HG02884 (cell line): ENCODE data around the gene RTN4.
"Not testable (repeated sequence)": the region's sequence is repeated elsewhere in the genome, so short reads cannot be mapped to it uniquely, and the experiment has no call there.

Experiments
- ATAC-seq: cut with Tn5 transposase; IDR thresholded peaks from one replicate; pipeline ENCODE4 v1.9.1; 2021; ENCODE audit warnings: mild to moderate bottlenecking, moderate library complexity; ENCODE audit not compliant: unreplicated experiment

Gene RTN4

DNA sequence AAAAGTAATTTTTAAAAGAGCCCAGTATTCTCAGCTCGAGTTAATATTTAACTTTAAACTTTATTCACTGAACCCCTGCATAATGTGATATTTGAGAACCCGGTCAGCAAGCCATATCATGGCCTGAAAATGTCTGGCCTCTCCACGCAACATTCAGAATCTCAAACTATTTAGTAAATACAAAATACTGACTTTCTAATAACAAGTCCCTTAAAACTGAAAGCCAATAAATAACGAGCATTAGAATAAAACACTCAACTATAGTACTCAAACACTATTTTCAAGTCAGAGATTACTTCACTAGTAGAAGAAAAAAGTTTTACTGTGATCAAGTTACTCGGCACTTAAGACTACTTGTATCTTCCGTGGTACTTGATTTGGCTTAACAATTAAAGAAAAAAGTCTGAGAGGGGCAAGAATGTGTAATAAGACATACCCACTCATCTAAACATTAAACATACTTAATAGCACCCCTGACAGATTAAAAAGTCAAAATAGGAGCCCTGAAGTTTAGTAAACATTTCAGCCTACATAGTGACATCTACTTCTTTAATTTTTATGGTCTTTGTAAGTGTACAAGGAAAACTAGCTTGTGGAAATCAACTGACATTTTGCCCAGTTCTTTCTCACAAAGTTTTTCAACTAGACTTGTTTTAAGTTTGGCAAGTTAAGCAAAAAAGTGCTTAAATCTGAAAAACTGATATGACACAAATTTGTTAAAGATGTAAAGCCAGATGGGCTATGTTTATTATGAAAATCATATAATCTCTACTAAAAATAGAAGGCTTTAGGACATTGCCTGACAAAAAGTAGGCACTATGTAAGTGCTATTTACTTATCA is 38.2 kb downstream of the RTN4 start:
- no peak for ATAC-seq

DNA sequence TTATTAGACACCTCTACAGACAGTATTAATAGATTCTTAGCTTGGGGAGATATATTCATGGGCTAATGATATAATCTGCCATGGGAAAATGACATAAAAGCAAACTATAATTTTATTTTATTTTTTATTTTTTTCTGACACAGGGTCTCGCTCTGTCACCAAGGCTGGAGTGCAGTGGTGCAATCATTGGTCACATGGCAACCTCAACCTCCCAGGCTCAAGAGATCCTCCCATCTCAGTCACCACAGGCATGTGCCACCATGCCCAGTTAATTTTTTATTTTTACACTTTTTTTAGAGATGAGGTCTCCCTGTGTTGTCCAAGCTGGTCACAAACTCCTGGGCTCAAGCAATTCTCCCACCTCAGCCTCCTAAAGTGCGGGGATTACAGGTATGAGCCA is 39.3 kb downstream of the RTN4 start:
- ATAC-seq, result no peak

DNA sequence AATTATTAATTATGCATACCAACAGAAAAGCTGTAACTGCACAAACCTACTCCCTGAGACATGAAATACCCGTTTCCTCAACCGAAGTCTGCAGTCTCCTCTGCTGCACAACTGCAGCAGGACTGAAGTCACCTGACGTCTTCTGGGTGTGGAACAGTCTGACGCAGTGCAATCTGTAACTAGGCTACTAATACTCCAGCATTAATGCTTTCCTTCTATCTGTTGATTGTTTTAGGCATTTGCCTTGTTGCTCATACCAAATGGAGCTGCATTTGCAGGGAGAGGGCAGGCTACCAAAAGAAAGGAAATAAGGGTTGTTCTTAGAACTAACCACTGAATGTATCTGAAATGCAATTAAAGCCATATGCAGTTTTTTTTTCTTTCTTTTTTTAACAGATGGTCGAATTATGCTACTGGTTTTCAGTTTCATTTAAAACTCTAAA is 40.1 kb downstream of the RTN4 start:
- ATAC-seq, result peak; percentile 98

DNA sequence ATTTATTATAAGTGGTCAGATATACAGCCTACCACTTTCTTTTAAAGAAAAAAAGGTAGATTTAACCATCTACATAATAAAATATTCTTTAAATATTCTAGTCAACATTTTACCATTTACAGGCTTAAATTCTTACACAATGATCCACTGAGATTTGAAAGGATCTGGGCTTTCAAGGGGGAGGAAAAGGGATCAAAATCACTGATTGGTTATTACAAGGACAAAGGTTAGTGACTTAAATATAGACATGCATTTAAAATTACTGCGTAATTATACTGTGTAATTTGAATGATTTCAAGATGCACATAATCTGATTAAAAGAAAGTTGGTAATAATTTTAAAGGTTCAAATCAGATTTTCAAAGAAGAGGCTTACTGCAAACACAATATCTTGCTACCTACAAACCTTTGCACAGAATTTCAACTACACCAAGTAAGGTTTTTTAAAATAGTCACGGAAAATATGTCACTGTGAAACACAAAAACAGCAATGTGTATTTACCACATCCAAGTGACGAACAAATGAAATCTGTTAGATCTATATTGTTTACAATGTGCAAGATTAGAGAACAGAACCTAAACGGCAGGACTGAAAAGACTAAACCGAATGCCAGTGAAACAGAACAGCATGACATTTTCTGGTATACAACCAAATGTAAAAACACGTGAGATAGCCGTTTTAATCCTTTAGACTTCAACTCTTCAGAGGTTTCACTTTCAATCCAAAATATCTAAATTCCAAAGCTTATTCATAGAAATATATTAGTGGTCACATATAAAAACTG is 40.8 kb downstream of the RTN4 start:
- peak; percentile 4 for ATAC-seq

DNA sequence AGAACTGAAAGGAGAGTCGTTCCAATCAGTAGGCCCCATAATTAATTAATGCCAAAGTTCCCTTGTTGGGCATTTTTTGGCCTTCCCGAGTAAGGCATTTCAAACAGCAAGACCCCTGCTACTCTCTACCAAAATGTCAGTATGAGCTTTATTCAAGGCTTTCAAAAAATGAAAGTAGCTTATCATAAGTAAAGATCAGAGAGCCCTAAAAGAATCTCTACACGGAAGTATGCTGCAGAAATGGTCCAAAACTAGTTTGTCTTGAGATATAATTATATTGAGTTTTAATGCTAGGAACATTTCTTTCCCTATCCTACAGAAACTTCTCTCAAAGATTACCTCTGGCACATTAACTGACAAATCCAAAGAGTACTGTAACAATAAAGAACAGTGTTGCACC is 43.9 kb downstream of the RTN4 start:
- ATAC-seq, result no peak

DNA sequence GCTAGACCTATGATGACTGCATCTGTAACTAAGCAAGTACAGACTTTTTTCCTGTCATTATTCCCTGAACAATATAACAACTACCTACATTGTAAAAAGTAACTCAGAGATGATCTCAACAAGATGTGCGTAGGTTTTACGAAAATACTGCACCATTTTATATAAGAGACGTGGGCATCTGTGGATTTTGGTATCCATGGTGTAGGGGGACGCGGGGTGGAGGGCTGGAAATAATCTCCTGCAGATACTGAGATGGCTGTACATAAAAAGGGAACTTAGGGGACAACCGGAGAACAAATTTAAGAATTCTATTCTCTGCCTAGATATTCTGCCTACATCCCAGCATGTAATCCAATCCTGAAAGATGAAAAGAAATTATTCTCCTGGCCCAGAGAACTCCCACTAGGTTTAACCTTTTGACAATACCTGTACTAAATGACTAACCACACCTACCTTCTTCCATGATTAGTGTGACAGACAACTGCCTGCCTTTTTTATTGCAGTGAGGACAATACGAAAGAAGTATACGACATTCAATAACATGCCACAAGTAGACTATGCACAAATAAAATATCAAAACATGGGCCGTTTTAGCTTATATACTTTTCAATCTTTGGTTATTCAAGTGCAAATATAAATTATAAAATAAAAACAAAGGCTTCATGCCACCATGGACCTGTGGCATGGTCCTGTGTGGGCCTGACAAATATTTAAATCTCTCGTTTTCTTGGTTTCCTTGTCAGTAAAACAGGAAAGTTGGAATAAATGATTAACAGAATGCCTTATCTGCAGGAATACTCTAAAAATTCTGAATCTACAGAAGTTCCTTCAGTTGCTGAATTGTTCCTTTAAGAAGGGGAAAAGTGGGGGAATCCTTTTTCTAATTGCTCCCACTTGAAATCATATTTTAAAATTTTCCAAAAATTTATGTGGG is 46.3 kb downstream of the RTN4 start:
- ATAC-seq, result no peak

DNA sequence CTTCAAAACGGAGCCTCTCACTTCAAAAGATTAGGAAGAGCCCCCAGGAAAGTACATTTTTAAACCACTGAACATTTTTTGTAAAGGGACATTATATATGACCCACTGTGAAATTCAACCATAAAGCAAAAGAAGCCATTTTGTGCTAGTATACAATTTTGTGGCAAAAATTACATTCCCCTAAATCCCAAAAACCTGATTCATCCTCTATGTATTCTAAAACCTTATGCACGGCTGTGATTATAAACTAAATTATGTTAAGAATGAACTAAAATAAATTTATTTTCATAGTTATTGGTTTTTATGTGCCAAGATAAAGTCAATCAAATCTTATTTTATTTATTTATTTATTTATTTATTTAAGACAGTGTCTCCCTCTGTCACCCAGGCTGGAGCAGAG is 48.5 kb downstream of the RTN4 start:
- no peak for ATAC-seq

DNA sequence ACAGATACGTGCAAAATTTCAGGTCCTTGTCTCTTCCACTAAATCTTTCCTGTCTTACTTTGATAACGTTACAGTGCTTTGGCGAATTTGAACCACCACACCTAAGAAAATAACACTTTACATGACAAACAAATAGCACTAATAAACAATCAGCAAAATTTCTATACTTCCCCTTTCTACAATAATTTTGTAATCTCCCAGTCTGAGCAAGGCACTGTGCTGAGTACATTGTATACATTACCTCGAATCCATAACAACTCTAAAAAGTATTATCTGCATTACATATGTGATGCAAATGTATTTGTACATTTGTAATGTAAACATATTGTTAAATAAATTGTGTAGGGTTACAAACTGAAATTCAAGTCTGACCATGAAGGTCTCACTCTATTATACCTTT is 49.9 kb downstream of the RTN4 start:
- no peak for ATAC-seq

DNA sequence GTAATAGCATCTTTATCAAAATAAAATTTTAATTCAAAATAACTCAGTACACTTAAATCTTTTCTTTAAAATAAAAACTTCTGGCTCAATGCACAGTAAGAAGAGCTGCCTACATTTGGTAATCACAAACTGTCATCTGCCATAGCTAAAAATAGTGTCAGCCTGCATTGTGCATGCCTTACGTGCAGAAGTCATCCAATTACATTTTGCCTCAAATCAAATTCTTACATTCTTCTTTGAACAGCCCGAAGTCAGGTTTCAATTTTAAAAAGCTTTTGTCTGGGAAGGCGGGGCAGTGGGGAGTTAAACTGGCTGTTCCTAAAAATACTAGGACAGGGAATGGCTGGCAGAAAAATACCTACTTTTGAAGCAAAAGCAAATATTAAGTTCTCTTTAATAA is 51.1 kb downstream of the RTN4 start:
- no peak for ATAC-seq

DNA sequence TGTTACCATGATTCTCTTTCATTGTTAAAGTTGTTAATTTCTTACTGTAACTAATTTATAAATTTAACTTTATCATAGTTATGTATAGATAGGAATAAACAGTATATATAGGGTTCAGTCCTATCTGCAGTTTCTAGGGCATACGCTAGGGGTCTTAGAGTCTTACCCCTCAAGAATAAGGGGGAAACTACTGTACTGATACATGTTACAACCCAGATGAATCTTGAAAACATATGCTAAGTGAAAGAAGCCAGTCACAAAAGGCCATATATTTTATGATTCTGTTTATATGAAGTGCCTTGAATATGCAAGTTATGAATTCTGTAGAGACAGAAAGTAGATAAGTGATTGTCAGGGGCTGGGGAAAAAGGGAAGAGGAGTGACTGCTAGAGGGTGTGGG is 52.4 kb downstream of the RTN4 start:
- no peak for ATAC-seq

DNA sequence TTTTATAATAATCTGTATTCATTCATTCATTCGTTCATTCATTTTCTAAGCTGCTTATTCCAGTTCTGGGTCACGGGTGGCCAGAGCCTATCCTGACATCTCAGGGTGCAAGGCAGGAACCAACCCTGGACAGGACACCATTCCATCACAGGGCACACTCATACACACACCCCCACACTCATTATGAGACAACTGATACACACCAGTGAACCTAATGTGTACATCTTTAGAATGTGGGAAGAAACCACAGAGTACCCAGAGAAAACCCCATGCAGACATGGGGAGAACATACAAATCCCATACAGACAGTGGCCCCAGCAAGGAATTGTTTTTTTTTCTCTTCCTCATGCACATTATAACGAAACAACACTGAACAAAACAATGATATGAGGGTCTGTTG is 54.7 kb downstream of the RTN4 start:
- peak; percentile 68 for ATAC-seq

DNA sequence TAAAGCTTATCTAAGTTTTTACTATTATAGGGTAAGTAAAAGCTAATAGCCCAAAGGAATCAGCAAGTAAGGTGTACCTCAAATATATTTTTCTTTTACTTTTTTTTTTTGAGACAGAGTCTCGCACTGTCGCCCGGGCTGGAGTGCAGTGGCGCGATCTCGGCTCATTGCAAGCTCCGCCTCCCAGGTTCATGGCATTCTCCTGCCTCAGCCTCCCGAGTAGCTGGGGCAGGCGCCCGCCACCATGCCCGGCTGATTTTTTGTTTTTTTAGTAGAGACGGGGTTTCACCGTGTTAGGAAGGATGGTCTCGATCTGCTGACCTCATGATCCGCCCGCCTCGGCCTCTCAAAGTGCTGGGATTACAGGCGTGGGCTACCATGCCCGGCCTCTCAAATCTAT is 59.6 kb downstream of the RTN4 start:
- ATAC-seq, result not testable (repeated sequence)

DNA sequence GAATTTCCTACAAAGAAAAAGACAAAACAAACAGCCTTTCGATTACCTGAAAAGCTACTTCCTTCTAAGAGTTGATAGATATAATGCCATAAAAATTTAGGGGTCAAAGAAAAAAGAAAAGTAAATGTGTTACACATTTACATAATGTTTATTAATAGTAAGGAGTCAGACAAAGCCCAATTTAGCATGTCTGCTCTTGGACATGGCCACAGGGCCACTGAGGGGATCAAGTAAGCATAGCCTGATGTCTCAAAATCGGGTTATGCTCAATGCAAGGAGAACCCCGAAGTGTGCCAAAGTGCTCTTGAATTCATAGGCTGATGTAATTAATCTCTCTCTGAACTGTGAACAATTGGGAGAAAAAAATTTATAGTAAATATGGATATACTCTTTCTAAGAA is 61.6 kb downstream of the RTN4 start:
- no peak for ATAC-seq

DNA sequence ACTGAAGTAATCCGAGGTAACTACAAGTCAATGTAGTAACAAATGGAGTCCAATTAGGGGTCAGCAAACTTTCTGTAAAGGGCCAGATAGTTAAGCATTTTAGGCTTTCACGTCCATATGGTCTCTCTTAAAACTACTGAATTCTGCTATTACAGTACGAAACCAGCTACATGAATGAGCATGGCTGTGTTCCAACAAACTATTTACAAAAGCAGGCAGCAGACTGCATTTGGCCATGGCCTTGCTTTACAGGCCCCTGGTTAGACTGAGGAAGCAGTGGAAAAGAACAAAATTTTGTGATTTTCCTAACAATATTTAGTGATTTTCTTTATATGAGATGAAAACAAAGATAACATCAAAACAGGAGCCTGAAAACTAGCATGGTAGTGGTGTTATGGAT is 64.0 kb downstream of the RTN4 start:
- no peak for ATAC-seq

DNA sequence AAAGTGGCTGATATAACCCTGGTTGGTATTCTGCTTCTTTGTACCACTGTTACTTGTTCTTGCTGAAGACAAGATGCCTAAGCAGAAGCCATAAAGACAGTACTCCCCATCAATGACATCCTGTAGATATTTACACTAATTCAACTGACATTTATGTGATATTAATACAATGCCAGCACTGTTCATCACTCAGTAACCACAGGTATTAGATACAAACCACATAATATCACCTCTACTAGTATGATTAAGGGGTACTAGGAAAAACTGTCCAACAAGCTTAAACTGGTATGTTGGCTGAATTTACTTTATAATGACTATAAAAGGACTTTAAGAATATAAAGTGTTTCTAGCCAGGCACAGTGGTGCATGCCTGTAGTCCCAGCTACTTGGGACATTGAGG is 65.8 kb downstream of the RTN4 start:
- ATAC-seq, result no peak

DNA sequence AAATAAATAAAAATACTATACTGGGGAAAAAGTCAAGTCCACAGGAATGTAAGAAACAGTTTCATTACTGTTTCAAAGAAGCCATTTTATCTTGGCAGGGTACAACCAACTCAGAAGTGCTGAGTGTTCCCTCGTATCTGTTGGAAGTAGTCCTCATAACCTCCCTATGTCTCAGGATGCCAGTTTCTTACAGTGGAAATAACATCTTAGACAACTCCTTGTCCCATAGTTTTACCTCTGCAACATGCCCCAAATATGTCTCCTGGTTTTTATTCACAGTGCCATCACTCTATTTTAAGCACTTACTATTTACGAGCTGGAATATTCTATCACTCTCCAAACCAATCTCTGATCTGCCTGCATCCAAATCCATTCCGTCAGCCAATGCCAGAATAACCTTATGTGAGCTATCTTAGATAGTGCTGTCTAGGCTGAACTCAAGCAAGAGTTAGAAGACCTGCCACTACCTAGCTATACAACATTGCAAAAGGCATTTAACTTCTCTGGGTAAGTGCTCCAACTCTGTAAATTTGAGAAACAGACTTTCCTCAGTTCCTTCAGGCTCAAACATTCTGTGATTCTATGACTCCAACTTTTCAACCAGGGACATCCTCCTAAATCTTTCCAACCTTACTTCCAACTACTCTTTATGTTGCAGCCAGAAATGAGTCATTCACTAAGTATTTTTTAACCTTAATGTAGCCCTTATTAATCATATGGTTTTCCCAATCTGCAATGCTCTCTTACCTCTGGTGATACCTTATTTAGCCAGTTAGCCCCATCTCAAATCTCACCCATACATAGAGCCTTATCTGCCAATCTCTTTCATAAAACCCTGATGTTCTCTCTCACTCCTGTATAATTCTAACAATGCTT is 66.7 kb downstream of the RTN4 start:
- ATAC-seq, result no peak

DNA sequence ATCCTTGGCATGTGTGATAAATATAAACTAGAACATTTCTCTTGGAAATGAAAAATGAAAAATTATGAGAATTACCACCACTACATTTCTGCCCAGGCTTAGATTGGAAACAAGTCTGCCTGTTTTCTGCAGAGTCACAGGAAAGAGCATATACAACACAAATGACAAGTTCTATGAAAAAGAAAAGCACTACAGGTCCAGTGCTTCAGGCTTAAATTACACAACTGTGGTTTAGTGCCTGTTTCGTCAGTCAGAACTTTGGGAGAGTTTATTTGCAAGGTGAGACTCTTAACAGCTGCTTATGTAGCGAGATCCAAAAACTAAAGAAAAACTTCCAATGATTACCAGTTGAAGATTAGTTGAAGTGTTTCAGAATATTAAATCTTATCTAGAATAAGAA is 68.9 kb downstream of the RTN4 start:
- ATAC-seq, result no peak

DNA sequence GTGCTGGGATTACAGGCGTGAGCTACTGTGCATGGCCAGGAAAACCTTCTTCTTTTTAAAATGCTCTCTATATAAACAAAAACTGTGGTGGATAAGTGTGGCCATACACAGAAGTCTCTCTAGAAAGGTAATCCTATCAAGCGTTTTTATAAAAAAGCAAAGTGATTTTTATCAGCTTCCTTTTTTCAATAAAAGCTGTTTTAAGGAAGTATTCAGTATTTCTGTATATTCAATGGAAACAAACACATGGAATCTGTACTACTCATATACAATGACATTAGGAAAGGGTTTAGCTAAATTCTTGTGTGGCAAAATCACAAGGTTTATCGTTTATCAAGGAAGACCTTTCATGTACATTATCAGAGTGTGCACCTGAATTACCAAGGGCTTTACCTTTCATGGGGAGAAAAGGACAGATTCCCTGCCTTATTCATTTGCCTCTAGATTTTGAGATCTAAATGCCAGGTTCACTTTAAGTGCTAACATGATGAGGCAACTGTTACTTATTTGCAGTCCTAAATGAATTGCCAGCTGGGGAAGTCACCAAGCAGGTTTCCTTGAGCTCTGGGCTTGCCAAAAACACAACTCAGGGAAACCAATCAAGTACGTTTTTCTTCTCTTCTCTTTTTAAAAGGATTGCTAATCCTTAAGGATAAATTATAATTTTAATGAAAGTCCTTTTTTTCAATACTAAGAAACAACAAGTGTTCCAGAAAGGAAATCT is 70.8 kb downstream of the RTN4 start:
- no peak for ATAC-seq

DNA sequence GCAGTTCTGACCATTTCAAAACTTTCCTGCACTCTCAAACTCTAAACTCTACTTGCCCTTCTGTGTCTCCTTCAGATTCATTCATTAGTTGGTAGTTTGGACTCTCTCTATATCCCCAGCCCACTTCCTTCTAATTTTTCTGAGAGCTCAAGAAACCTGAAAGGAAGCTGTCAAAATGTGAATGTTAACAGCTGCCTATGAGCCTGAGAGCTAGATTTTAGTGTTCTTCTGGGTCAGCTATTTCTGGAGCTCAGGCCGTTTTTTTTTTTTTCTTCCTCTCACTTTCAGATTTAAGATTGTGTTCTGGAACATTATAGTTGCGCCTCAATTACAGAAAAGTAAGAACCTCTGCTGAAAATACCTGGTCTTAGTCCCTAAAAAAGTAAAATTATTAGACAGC is 73.1 kb downstream of the RTN4 start:
- peak; percentile 90 for ATAC-seq
